Right lung (tissue), 5 donors: ENCODE measurements around the gene TXNRD2. TPM values are rescaled to one million over a fixed set of nuclear protein-coding genes. Genes with fewer than 3 reads are reported as not detected.
A peak's percentile ranks its signal among the peaks of the same experiment; 100 is the strongest.

Source experiments
- DNase-seq, 2 donors: peaks; one replicate each; pipeline ENCODE4 v3.0.0-alpha.2; 2013
- polyA plus RNA-seq, 5 donors: library from polyadenylated mRNA; unstranded; fragments of 120-200 nt; gene quantifications; one replicate each; pipeline versions ENCODE4 v1.2.1 to v1.2.3, GENCODE V29; 2013; ENCODE audit warnings: inconsistent platforms in 1 of 5, low replicate concordance in 1 of 5; ENCODE audit not compliant: insufficient read length in 5 of 5, insufficient read depth in 1 of 5

Gene TXNRD2
- polyA plus RNA-seq, 5 donors, result 15.4 to 21.5 (median 19.1) TPM

DNA sequence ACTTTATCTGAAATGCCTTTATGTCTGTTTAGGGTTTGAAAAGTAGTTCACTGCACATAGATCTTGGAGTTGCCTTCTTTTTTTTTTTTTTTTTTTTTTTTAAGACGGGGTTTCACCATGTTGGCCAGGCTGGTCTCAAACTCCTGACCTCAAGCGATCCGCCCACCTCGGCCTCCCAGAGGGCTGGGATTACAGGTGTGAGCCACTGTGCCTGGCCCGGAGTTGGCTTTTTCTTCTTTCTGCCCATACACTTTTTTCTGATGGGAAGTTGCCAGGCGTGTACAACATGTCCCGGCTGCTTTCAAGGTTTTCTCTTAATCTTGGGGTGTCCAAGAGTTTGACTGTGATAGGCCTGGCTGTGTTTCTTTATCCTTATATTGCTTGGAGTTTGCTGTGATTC, 74.0 kb downstream of the TXNRD2 start:
- no peak for DNase-seq

- DNase-seq, result no peak
Observed at GRCh38 chr22:19866665-19867009, 75.0 kb downstream of the TXNRD2 start.

DNA sequence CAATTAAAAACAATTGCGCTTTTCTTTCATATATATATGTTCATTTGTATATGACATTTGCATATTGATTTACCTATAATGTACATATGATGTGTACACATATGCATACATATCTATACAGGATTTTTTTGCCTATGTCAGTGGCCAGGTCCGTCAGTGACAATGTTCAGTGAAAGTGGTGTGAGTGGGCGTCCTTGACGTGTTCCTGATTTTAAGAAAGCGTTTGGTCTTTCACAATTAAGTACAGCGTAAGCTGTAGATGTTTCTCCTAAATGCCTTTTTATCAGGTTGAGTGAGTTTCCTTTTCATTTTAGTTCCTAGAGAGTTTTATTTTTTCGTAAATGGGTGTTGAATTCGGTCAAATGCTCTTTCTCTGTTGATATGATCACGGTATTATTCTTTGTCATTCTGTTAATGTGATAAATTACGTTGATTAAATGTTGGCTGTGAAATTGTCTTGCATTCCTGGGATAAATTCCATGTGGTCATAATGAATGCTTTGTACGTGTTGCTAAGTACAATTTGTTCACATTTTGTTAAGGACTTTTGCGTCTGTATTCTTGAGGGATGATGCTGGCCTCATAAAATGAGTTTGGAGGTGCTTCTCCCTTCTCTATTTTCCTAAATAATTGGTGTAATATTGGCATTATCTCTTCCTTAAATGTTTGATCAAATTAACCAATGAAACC, 76.3 kb downstream of the TXNRD2 start:
- no peak for DNase-seq

DNA sequence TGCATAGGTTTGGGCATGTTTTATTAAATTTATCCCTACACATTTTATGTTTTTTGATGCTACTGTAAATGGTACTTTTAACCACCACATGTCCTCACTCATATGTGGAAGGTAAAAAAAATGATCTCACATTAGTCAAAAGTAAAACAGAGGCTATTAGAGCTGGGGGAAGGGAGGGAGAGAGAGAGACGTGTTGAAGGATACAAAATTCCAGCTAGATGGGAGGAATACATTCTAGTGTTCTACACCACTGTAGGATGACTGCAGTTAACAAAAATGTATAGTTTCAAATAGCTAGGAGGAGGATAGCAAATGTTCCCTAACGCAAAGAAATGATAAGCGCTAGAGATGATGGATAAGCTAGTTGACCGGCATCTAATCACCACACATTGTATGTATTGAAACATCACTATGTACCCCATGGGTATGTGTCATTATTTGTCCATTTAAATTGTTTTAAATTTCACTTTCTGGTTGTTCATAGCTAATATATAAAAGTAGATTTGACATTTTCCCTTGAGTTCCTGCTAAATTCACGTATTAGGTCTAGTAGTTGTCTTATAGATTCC, 77.0 kb downstream of the TXNRD2 start:
- no peak for DNase-seq

DNA sequence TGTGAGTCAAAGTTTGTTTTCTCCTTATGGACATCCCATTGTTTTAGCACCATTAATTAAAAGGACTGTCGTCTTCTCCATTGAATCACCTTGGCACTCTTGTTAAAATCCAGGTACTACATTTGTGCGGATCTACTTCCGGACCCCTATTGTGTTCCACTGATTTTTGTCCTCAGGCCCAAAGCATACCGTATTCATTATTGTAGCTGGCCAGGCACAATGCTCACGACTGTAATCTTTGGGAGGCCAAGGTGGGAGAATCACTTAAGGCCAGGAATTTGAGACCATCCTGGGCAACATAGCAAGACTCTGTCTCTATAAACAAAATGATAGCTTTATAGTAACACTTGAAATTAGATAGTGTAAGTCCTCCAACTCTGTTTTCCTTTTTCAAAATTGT, 78.0 kb downstream of the TXNRD2 start:
- no peak for DNase-seq

- no peak for DNase-seq
Observed at GRCh38 chr22:19862619-19863246, 78.9 kb downstream of the TXNRD2 start.

GRCh38 chr22:19859861-19860510, 81.6 kb downstream of the TXNRD2 start:
- DNase-seq, result no peak

DNA sequence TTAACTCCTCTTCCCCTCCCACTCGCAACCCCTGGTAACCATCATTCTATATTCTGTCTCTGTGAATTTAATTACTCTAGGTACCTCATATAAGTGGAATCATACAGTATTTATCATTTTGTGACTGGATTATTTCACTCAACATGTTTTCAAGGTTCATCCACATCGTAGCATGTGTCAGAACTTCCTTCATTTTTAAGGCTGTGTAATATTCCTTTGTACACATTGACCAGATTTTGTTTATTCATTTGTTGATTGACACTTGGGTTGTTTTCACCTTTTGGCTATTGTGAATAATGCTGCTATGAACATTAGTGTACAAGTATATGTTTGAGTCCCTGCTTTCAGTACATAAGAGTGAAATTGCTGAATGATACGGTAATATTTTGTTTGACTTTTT, 84.2 kb downstream of the TXNRD2 start:
- DNase-seq, result no peak

GRCh38 chr22:19855504-19856409, 85.9 kb downstream of the TXNRD2 start:
- DNase-seq, result peak; percentile 54 to 56

DNA sequence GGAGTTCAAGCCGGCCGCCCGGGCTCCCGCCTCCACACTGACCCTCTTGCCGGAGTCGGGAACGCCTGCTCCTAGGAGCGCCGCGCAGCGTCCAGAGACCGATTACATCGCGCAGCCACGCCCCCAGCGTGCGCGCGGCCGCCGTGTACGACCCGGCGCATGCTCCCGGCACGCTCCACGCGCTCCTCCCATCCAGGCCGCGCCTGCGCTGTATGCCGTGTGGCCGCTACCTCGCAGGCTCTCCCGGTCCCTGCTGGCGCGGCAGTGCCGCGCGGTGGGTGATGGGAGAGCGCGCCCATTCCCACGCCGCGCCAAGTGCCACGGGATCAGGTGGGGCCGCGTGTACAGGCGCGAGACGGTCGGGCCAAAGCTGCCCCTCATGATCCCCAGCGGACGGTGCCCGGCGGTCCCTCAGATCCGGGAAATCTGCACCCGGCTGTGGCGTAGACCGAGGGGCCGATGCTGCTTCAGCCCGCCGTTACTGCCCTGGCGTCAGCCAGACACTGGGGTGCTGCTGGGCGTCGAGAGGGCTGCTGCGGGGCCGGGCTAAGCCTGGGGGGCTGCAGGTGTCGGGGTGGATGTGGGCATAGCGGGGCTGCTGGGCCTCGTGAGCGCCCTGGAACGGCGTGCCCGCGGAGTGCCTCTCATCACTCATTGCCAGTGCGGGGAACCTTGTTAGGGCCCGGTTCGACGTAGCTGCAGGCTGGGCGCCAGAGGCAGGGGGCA, 86.7 kb downstream of the TXNRD2 start, which contains the start of the genes GNB1L and RTL10:
GNB1L (minus strand) TSS at position 97 of the 726 bp plus-strand sequence. CDS start 33,519 bp downstream, outside the sequence.
RTL10 (minus strand) TSS at position 97 of the 726 bp plus-strand sequence. CDS start 2,613 bp downstream, outside the sequence.
- peak; percentile 98 for DNase-seq

- DNase-seq, result no peak
Observed at GRCh38 chr22:19853879-19854777, 87.5 kb downstream of the TXNRD2 start.

DNA sequence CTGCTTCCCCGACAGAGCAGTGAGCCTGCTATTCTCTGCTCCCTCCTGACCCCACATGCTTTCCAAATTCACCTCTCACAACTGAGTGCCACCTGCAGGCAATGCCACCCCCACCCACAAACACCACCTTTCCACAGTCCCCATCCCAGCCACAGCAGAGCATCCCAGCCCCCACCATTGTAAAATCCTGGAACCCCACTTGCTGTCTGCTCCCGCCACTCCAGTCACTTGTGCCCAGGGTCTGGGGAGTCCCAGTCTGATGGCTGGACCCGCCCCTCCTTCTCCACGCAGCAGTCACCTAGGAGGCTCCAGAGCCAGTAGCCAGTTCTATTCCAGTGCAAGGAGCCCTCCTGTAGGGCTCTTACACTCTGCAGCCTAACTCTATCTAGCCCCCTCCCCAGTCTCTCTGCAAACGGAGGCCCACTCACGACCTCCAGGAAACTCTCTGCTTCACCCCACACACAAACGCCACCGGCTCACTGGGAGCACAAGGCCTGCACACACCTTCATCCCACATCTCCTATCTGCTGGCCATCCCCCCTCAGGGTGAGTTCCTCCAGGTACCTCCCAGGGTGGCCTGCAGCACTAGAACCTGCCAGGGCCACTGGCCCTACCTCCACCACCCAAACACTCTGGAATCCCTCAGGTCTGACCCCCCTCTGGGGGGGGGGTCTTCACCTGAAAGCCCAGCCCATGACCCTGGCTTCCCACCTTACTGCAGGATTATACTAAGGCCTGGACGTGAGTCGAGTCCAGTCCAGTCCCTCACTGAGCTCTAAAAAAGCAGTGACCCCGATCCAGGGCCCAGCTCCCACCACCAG, 88.3 kb downstream of the TXNRD2 start:
- no peak for DNase-seq

DNA sequence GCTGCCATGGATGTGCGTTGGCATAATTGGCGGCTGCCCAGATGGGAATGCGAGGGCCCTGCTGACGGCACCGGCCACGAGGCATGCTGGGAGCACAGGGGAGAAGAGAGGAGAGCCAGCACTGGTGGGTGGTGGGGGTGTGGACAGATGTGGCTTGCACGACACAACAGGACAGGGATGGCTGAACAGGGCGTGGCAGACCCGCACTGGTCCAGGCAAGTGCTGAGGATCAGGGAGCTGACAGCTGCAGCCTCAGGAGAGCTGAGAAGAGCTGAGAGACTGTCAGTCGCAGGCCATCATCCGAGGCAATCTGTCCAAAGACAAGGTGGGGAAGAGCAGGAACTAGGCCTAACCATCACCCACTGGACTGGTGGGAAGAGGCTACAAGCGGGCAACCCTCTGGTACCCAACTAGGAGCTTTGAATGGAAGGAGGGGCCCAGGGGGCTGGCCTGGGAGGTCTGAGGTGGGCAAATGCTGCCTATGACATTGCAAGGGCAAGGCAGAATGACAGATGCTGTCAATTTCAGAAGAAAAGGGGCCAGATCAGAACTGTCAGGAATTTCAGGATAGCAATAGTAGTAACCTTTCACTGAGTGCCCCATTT, 89.3 kb downstream of the TXNRD2 start:
- DNase-seq, result no peak

- no peak for DNase-seq
Observed at GRCh38 chr22:19851291-19852176, 90.1 kb downstream of the TXNRD2 start.

- DNase-seq, result no peak
Observed at GRCh38 chr22:19850763-19851109, 90.9 kb downstream of the TXNRD2 start.

DNA sequence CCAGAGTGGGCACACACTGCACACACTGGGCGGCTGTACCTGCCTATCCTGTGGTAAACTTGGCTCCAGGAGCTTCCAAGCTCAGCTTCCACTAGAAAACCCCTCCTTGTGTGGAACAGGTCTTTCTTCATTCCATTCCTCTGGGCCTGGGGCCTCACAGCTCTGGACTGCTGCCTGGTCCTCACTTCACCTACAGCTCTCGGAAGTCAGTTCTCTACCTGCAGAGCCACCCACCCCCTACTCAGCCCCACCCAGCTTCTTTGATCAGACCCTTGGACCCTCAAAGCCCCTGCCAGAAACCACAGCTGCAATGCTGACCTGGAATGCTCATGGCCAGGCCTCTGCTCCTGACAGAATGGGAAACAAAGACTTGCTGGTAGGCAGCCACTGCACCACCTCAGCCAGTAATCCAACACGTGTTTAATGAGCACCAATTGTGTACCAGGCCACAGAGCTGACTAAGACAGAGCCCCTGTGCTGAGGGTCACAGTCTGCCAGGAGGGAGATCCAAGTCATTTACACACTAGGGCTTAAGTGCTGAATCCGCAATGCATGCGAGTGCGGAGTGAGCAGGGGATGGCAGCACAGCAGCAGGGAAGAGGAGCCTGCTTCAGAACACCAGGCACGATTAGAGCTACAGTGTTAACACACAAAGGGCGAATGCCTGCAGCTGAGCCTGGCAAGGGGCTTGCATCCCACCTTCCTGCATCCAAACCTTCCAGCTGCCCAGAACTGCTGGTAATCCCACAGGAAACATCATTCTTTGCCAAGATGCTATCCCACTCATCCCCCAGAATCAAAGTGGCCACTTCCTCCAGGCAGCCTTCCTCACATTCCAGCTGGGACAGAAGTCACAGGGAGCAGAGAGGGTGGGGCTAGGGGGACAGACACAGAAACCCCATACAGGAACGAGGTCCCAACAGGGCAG, 91.5 kb downstream of the TXNRD2 start:
- DNase-seq, result peak; percentile 73 to 76
